ENCODE data around the gene GIGYF2.

- TF ChIP-seq, protein P1, sequence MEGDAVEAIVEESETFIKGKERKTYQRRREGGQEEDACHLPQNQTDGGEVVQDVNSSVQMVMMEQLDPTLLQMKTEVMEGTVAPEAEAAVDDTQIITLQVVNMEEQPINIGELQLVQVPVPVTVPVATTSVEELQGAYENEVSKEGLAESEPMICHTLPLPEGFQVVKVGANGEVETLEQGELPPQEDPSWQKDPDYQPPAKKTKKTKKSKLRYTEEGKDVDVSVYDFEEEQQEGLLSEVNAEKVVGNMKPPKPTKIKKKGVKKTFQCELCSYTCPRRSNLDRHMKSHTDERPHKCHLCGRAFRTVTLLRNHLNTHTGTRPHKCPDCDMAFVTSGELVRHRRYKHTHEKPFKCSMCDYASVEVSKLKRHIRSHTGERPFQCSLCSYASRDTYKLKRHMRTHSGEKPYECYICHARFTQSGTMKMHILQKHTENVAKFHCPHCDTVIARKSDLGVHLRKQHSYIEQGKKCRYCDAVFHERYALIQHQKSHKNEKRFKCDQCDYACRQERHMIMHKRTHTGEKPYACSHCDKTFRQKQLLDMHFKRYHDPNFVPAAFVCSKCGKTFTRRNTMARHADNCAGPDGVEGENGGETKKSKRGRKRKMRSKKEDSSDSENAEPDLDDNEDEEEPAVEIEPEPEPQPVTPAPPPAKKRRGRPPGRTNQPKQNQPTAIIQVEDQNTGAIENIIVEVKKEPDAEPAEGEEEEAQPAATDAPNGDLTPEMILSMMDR (IDR thresholded peaks at IDR 0.05): no peak
- TF ChIP-seq POLR2A (IDR thresholded peaks at IDR 0.05): no peak
- TF ChIP-seq POLR2AphosphoS5 (IDR thresholded peaks at IDR 0.05): no peak
Observed at GRCh38 chr2:232843834-232844233, 146.7 kb downstream of the GIGYF2 start.

Data from gastroesophageal sphincter (tissue), 3 donors.